Keratinocyte (primary cell): ENCODE measurements around the gene ZMYM1. TPM values are rescaled to one million over a fixed set of nuclear protein-coding genes. Genes with fewer than 3 reads are reported as not detected.

ENCODE experiments used
- DNase-seq: peaks from one replicate; pipeline ENCODE4 v3.0.0-alpha.2; 2011; ENCODE audit warnings: low read depth, missing footprints, low spot score
- FAIRE-seq: peaks from 2 replicates; lab custom pipeline; 2011; peaks lifted over from hg19 to GRCh38; lab: Jason Lieb, UNC
- H2AFZ ChIP-seq: 2 replicates; pipeline ENCODE4 v1.6.0; 2012; ENCODE audit warnings: low read length, control low read depth, inconsistent platforms; ENCODE audit not compliant: control insufficient read depth
- H3K27ac ChIP-seq: 2 replicates; pipeline ENCODE4 v1.5.1; 2011; ENCODE audit warnings: low read length; ENCODE audit not compliant: control insufficient read depth, insufficient read depth
- H3K27me3 ChIP-seq: 3 replicates; pipeline ENCODE4 v1.6.0; 2011; ENCODE audit warnings: low read length; ENCODE audit not compliant: control insufficient read depth, insufficient read depth; ENCODE audit errors: extremely low read depth
- H3K36me3 ChIP-seq, 2 experiments: 2 replicates in 1 of 2; 3 replicates in 1 of 2; pipeline ENCODE4 v1.5.1; 2011; ENCODE audit warnings: low read length in 2 of 2, mild to moderate bottlenecking in 1 of 2; ENCODE audit not compliant: control insufficient read depth in 2 of 2, insufficient read depth in 2 of 2; ENCODE audit errors: extremely low read depth in 1 of 2
- H3K4me1 ChIP-seq: 3 replicates; pipeline ENCODE4 v1.5.1; 2011; ENCODE audit warnings: low read length; ENCODE audit not compliant: control insufficient read depth, insufficient read depth; ENCODE audit errors: extremely low read depth
- H3K4me2 ChIP-seq: 3 replicates; pipeline ENCODE4 v1.6.0; 2011; ENCODE audit warnings: low read depth, low read length; ENCODE audit not compliant: control insufficient read depth, insufficient read depth; ENCODE audit errors: extremely low read depth
- H3K4me3 ChIP-seq, 3 experiments: fragments of 200-600 bp in 1 of 3; sonication (generic) in 1 of 3; 2 replicates in 2 of 3; 3 replicates in 1 of 3; pipeline ENCODE4 v1.5.1; 2011 to 2016; ENCODE audit warnings: low read length in 3 of 3, mild to moderate bottlenecking in 3 of 3, control low read depth in 2 of 3, inconsistent platforms in 1 of 3, low read depth in 1 of 3, mixed read lengths in 1 of 3, mixed run types in 1 of 3, moderate library complexity in 1 of 3; ENCODE audit not compliant: control insufficient read depth in 2 of 3, insufficient read depth in 2 of 3; ENCODE audit errors: extremely low read depth in 1 of 3
- H3K79me2 ChIP-seq: 2 replicates; pipeline ENCODE4 v1.6.0; 2012; ENCODE audit warnings: low read length; ENCODE audit not compliant: control insufficient read depth, insufficient read depth
- H3K9ac ChIP-seq: 3 replicates; pipeline ENCODE4 v1.6.0; 2011; ENCODE audit warnings: low read length; ENCODE audit not compliant: control insufficient read depth, insufficient read depth; ENCODE audit errors: extremely low read depth
- H3K9me1 ChIP-seq: 3 replicates; pipeline ENCODE4 v1.6.0; 2011; ENCODE audit warnings: low read length; ENCODE audit not compliant: control insufficient read depth, insufficient read depth; ENCODE audit errors: extremely low read depth
- H3K9me3 ChIP-seq: 2 replicates; pipeline ENCODE4 v1.5.1; 2012; ENCODE audit warnings: low read depth, low read length; ENCODE audit not compliant: control insufficient read depth
- H4K20me1 ChIP-seq: 3 replicates; pipeline ENCODE4 v1.6.0; 2011; ENCODE audit warnings: low read length; ENCODE audit not compliant: control insufficient read depth, insufficient read depth; ENCODE audit errors: extremely low read depth
- CTCF ChIP-seq, 3 experiments: IDR thresholded peaks in 1 of 3; conservative IDR thresholded peaks in 1 of 3; optimal IDR thresholded peaks in 1 of 3; 2 replicates in 2 of 3; 3 replicates in 1 of 3; pipeline versions ENCODE3 to v1.5.1; 2011; ENCODE audit warnings: low read length in 3 of 3, mild to moderate bottlenecking in 3 of 3, moderate library complexity in 2 of 3, control low read depth in 1 of 3, inconsistent platforms in 1 of 3; ENCODE audit not compliant: insufficient read depth in 2 of 3; ENCODE audit errors: extremely low read depth in 1 of 3
- EZH2 ChIP-seq: IDR thresholded peaks from one replicate; pipeline ENCODE4 v1.6.1; 2012; ENCODE audit warnings: inconsistent platforms, mild to moderate bottlenecking, low read length, moderate library complexity
- dilution Hi-C: fragments of 300-500 bp; cut with MboI; formaldehyde crosslinking; loops from one replicate; pipeline ENCODE4 v1.7.0; 2020; ENCODE audit warnings: low sequenced_read_pairs; ENCODE audit not compliant: extremely low pct_ligation_motif_present
- polyA plus RNA-seq, 5 experiments: library from polyadenylated mRNA; depleted of rRNA in 3 of 5; stranded (reverse) in 3 of 5; stranded (forward) in 1 of 5; unstranded in 1 of 5; fragments of >200 nt; gene quantifications; 1 replicate in 1 of 5; 2 replicates in 3 of 5; 3 replicates in 1 of 5; pipeline versions ENCODE4 v1.2.1 to v1.2.3, GENCODE V29; 2011 to 2012; ENCODE audit warnings: missing spikeins in 2 of 5, low read depth in 1 of 5, low replicate concordance in 1 of 5

The ZMYM1 gene
- polyA plus RNA-seq, 1 donor (not counting 4 experiments of a cell fraction or from before 2014, with no cell fraction given), result 21.2 TPM

- H3K27me3 ChIP-seq, result no peaks in the 10 kb centered on the region
- TF ChIP-seq CTCF (optimal IDR thresholded peaks at IDR 0.05 in 1 of 3, IDR thresholded peaks at IDR 0.05 in 1 of 3, conservative IDR thresholded peaks at IDR 0.05 in 1 of 3; ENCODE audit: extremely low read depth in 1 of 3, insufficient read depth in 2 of 3, low read length in 3 of 3) (no peak), EZH2 (no peak)
- H3K9me3 ChIP-seq, result no peaks in the 10 kb centered on the region
- no peak overlapping the region for H2AFZ ChIP-seq
- H3K4me3 ChIP-seq, result peak overlapping the region; percentile 73 to 99 (median 98)
- H3K79me2 ChIP-seq, result peaks cover 12% of the 10 kb centered on the region
- dilution Hi-C loops, result no loop called here
- H3K9ac ChIP-seq, result peak overlapping the region; percentile 94
- DNase-seq, result no peak
- peaks cover 3% of the 10 kb centered on the region in 2 experiments for H3K36me3 ChIP-seq
- FAIRE-seq, result no peak
- peaks cover 6% of the 10 kb centered on the region for H3K4me1 ChIP-seq
- peak overlapping the region; percentile 66 for H3K4me2 ChIP-seq
- H3K27ac ChIP-seq, result peak overlapping the region; percentile 98
- no peaks in the 10 kb centered on the region for H3K9me1 ChIP-seq
- no peaks in the 10 kb centered on the region for H4K20me1 ChIP-seq
These were observed 48.8 kb upstream of the ZMYM1 start for GRCh38 chr1:35030338-35030737.

DNA sequence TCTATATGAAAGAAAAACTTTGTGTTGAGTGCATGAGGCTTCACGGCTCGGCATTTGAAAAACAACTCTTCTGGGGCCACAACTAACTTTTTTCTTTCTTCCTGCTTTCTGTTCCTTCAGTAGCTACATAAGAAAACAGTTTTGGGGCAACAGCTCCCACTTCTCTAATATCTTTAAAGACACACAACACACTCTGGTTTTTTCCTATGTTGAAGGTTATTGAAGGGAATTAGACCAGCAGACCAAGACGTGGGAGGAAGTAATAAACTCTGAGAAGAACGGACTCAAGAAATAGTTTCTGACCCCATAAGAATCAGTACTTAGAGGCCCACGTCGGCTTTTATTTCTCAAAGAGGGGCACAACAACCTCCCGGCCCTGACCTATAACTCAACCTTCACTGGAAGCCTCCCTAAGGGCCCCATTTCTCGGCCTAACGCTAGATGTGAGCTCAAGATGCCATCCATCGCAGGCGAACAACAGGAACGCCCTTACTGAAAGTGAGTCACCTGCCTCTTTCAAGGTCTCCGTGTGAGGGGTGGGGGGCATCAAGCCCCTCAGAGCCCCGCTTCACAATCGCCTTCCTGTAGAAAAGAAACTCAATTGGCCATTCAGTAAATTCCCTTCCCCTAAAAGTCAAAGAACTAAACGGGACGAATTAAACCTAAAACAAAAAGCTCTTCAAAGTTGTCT is 48.3 kb upstream of the ZMYM1 start:
- Histone ChIP-seq H3K4me1 (peaks cover 6% of the 10 kb centered on the region), H3K9me3 (no peaks in the 10 kb centered on the region), H3K27me3 (no peaks in the 10 kb centered on the region), H3K79me2 (peaks cover 12% of the 10 kb centered on the region), H3K9ac (peak overlapping the region; percentile 94), H3K4me3 (peak overlapping the region; percentile 73 to 99 (median 98)), H3K36me3 (peaks cover 3% of the 10 kb centered on the region in 2 experiments), H4K20me1 (no peaks in the 10 kb centered on the region), H3K9me1 (no peaks in the 10 kb centered on the region), H2AFZ (peak overlapping the region; percentile 99), H3K27ac (peak overlapping the region; percentile 98), H3K4me2 (peak overlapping the region; percentile 66)
- FAIRE-seq (no peak), DNase-seq (no peak)
- dilution Hi-C loops, result no loop called here
- TF ChIP-seq EZH2, result no peak
- no peak for TF ChIP-seq CTCF (optimal IDR thresholded peaks at IDR 0.05 in 1 of 3, IDR thresholded peaks at IDR 0.05 in 1 of 3, conservative IDR thresholded peaks at IDR 0.05 in 1 of 3; ENCODE audit: extremely low read depth in 1 of 3, insufficient read depth in 2 of 3, low read length in 3 of 3)
